Uterus (tissue), 2 donors: ENCODE results near the gene CCDC136.

Source experiments
- CTCF ChIP-seq, 4 experiments: fragments of 200-600 bp in 2 of 4; fragments of 450-650 bp in 2 of 4; sonication (generic) in 2 of 4; IDR thresholded peaks; one replicate each; pipeline ENCODE4 v1.5.1; 2016 to 2019; ENCODE audit warnings: antibody characterized with exemption in 4 of 4, mild to moderate bottlenecking in 2 of 4, moderate library complexity in 1 of 4
- POLR2A ChIP-seq, 2 donors: fragments of 450-650 bp; IDR thresholded peaks; one replicate each; pipeline ENCODE4 v1.6.1; 2016; ENCODE audit warnings: antibody characterized with exemption in 2 of 2, mild to moderate bottlenecking in 1 of 2, moderate library complexity in 1 of 2

- TF ChIP-seq POLR2A (IDR thresholded peaks at IDR 0.05), result no peak
- TF ChIP-seq CTCF (IDR thresholded peaks at IDR 0.05), result peak in 3 of 4 experiments; percentile 14 to 25 (median 23)
Measured at GRCh38 chr7:128863433-128863989, 71.7 kb downstream of the CCDC136 start.
